Brain microvascular endothelial cell (primary cell): ENCODE results near the gene PTX4.
"Not testable (repeated sequence)": the region's sequence is repeated elsewhere in the genome, so short reads cannot be mapped to it uniquely, and the experiment has no call there.

ENCODE experiments used
- DNase-seq: peaks from one replicate; pipeline ENCODE4 v3.0.0-alpha.2; 2020
- H3K27ac ChIP-seq: fragments of 250-450 bp; sonication (Bioruptor Pico); 2 replicates; pipeline ENCODE4 v1.5.1; 2020; ENCODE audit warnings: mild to moderate bottlenecking, moderate library complexity
- H3K27me3 ChIP-seq: fragments of 250-450 bp; sonication (Bioruptor Pico); replicated peaks from 2 replicates; pipeline ENCODE4 v1.5.1; 2020; ENCODE audit warnings: mild to moderate bottlenecking
- H3K36me3 ChIP-seq: fragments of 250-450 bp; sonication (Bioruptor Pico); replicated peaks from 2 replicates; pipeline ENCODE4 v1.5.1; 2020; ENCODE audit warnings: mild to moderate bottlenecking
- H3K4me3 ChIP-seq: 2 replicates; pipeline ENCODE4 v1.5.1; 2011; ENCODE audit warnings: low read depth, mild to moderate bottlenecking, control low read depth, low read length, moderate library complexity
- CTCF ChIP-seq: IDR thresholded peaks from 2 replicates; pipeline ENCODE4 v1.5.1; 2011; ENCODE audit warnings: low read depth, mild to moderate bottlenecking, moderate library complexity, low read length, control low read depth, inconsistent platforms; ENCODE audit errors: missing control alignments
- in situ Hi-C: cut with HindIII; loops from 2 replicates; pipeline ENCODE4 v1.10.0; 2017; ENCODE audit warnings: low sequenced_read_pairs, low pct_ligation_motif_present

The PTX4 gene

GRCh38 chr16:1442697-1443096, 46.0 kb downstream of the PTX4 start:
- no peak for DNase-seq
- H3K27ac ChIP-seq, result no peak overlapping the region
- in situ Hi-C loops, result no loop called here
- TF ChIP-seq CTCF, result no peak
- H3K36me3 ChIP-seq, result peaks cover 13% of the 10 kb centered on the region
- no peak overlapping the region for H3K4me3 ChIP-seq
- no peaks in the 10 kb centered on the region for H3K27me3 ChIP-seq

- in situ Hi-C loops, result no loop called here
- TF ChIP-seq CTCF, result no peak
- H3K36me3 ChIP-seq, result peaks cover 8% of the 10 kb centered on the region
- no peak overlapping the region for H3K4me3 ChIP-seq
- no peak for DNase-seq
- H3K27ac ChIP-seq, result no peak overlapping the region
- H3K27me3 ChIP-seq, result no peaks in the 10 kb centered on the region
These were observed 47.3 kb downstream of the PTX4 start for GRCh38 chr16:1441391-1441829.

- H3K36me3 ChIP-seq, H3K27me3 ChIP-seq, H3K4me3 ChIP-seq, H3K27ac ChIP-seq, DNase-seq, in situ Hi-C loops: not testable (repeated sequence)
These were observed 49.1 kb downstream of the PTX4 start for GRCh38 chr16:1439699-1440074.

- Histone ChIP-seq H3K27me3 (no peaks in the 10 kb centered on the region), H3K27ac (no peak overlapping the region), H3K36me3 (no peaks in the 10 kb centered on the region), H3K4me3 (no peak overlapping the region)
- DNase-seq, result no peak
- no peak for TF ChIP-seq CTCF
- in situ Hi-C loops, result no loop called here
These were observed 49.6 kb downstream of the PTX4 start for GRCh38 chr16:1439058-1439698.

- in situ Hi-C loops, result no loop called here
- DNase-seq, result no peak
- no peak for TF ChIP-seq CTCF
These were observed 50.3 kb downstream of the PTX4 start for GRCh38 chr16:1438229-1439057.

GRCh38 chr16:1437606-1438005, 51.1 kb downstream of the PTX4 start:
- Histone ChIP-seq H3K4me3 (no peak overlapping the region), H3K27me3 (peaks cover 3% of the 10 kb centered on the region), H3K36me3 (no peaks in the 10 kb centered on the region), H3K27ac (no peak overlapping the region)
- DNase-seq, result no peak
- in situ Hi-C loops, result no loop called here
- TF ChIP-seq CTCF, result no peak

More at GRCh38 chr16:1438229-1439057, 50.3 kb downstream of the PTX4 start:
- Histone ChIP-seq H3K27ac (no peak overlapping the region), H3K4me3 (no peak overlapping the region), H3K27me3 (peaks cover under 1% of the 10 kb centered on the region), H3K36me3 (no peaks in the 10 kb centered on the region)
